ENCODE data around the gene LRRC37A2. TPM values are rescaled to one million over a fixed set of nuclear protein-coding genes. Genes with fewer than 3 reads are reported as not detected.
"Not testable (repeated sequence)": the region's sequence is repeated elsewhere in the genome, so short reads cannot be mapped to it uniquely, and the experiment has no call there.

The LRRC37A2 gene
- 5.1 TPM for total RNA-seq

DNA sequence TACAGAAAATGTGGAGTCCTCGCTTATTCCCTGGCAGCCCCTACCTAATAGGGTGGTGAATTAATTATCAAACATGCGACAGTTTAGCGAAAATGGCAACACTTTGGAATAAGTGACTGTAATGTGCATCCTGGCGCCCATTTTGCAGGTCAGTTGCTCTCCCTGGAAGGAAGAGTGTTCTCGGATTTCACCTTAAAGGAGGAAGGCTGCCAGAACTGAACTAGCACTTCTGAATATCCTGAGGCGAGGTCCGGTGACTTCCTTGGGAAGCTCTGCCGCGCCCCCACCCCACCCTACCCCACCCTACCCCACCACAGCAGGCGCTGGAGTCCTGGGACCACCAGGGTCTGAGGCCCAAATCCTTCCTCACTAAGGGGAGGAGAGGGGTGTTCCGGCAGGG is at the start of gene LRRC37A2:
Gene LRRC37A2 (plus strand): TSS at position 301 of the 400 bp plus-strand sequence. CDS start 245 bp downstream, outside the sequence.
- ATAC-seq; DNase-seq (ENCODE audit: low spot score): not testable (repeated sequence)

DNA sequence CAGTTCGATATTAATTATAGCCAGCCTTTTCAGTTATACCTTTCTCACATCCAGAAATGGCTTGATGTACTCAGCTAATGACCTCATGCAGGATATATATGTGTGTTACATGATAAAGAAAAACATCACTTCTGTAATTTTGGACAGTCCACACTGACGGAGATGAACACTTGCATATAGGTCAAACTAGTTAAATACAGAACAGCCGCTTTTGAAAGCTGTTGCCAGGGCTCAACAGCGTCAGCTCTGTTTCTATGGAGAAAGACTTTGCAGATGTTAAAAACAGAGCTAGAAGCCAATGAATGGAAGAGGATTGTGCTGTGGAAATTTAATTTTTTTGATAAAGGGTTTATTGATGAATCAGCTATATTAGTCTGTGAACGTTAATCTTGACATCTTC is 44.6 kb upstream of the LRRC37A2 start:
- ATAC-seq: not testable (repeated sequence)

DNA sequence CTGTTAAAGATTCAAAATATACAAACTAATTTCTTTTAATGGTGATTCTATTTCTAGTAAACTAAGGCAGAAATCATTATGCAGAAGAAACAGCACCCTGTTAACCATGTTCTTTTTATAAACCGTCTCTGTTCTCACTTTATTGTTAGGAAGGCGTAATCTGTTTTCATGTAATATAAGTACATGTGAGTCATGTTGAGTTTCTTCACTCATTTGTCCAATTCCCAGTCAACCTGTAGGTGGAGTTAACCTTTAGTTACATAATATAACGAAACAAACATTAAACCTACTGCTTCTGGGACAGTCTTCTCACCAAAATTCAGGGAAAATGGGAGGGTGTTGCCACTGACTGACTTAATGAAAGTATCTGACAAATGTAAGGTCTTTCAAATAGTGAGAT is 37.8 kb upstream of the LRRC37A2 start:
- ATAC-seq: peak; percentile 34
- not testable (repeated sequence) for DNase-seq (ENCODE audit: low spot score)

More for the DNA sequence above, 44.6 kb upstream of the LRRC37A2 start:
- not testable (repeated sequence) for DNase-seq (ENCODE audit: low spot score)

DNA sequence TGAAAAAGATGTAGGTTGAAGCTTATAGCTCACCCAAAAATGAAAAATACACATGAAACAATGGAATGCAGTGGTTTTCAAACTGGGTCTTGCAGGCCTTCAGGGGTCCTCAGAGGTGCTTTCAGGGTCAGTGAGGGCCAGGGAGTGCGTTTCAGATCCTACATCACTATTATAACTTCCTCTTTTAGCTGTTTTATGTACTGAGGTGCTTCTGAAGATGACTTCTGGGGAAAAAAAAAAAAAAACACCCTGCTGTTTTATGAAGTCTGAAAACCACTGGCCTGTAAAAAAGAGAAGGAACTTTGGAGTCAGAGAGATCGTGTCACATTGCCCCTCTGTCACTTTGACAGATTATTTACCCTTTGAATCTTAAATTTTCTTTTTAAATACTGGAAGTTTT is 36.7 kb upstream of the LRRC37A2 start:
- not testable (repeated sequence) for DNase-seq (ENCODE audit: low spot score); ATAC-seq

DNA sequence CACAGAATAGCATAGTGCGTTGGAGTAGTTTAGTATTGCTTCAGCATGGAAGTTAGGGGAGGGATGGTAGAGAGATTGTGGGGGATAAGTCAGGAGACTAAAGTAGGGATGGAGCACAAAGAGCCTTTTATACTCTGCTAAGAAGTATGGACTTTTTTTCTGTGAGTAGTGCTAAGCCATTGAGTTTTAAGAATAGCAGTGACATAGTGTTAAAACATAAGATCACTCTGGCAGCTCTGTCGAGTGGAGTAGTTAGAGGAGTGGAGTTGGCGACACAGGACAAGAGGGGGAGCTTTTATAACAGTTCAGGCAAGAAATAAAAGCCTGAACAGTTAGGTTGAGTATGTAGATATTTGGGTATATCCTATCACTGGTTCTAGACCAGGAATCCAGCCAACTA is 33.4 kb upstream of the LRRC37A2 start:
- DNase-seq (ENCODE audit: low spot score); ATAC-seq: not testable (repeated sequence)

DNA sequence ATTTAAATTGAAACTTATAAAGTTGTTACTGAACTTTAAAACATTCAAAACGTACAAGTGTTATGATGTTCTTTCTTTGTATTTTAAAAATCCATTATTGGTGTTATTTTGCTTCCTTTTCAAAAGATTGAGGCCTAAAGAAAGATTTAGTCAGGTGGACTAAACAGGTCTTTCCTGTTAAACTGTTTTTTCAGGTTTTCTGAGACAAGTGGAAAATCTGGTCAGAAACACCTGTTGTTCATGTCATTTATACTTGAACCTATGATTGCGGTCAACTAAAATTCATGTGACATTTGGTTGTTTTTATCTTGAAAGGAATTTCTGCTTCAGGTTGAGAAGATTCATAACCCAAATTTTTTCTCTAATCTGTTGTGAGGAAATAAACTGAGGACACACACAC is 31.0 kb upstream of the LRRC37A2 start:
- not testable (repeated sequence) for ATAC-seq; DNase-seq (ENCODE audit: low spot score)

DNA sequence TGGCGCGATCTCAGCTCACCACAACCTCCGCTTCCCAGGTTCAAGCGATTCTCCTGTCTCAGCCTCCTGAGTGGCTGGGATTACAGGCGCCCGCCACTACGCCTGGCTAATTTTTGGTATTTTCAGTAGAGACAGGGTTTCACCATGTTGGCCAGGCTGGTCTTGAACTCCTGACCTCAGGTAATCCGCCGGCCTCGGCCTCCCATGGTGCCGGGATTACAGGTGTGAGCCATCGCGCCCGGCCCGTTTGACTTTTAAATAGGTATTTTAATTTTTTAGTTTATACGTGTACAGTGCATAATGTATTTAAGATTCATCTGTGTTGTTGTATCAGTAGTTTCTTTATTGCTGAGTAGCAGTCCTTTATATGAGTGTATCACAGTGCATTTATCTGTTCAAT is 20.2 kb upstream of the LRRC37A2 start:
- not testable (repeated sequence) for DNase-seq (ENCODE audit: low spot score); ATAC-seq

DNA sequence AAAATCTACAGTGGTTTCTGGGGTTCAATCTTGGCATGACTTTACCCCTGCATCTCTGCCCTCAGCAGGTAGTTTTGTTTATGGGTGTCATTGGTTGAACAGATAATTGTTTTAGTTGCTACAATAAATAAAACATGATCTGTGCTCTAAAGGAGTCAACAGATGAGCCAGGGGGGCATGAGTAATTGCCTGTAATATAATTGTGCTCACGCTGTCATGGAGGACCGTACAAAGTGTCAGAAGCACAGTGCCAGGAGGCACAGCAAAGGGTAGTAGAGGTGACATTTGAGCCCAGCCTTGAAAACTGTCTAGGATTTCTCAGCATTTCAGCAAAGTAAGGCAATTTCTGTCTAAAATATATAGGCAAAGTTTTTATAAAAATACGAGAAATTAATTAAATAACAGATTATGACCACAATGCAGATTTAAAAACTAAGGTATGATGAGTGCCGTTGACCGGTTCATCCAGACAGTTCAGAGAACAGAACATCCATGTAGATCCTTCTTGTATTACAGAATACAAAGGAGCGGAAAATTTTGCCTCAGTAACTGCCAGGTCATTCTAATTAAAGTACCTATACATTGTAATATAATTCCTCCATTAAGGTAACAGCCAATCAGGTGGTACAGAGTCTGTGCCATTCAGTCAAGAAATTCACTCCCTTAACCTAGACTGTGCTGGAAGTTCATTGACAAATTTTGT is 12.7 kb upstream of the LRRC37A2 start:
- not testable (repeated sequence) for ATAC-seq; DNase-seq (ENCODE audit: low spot score)

DNA sequence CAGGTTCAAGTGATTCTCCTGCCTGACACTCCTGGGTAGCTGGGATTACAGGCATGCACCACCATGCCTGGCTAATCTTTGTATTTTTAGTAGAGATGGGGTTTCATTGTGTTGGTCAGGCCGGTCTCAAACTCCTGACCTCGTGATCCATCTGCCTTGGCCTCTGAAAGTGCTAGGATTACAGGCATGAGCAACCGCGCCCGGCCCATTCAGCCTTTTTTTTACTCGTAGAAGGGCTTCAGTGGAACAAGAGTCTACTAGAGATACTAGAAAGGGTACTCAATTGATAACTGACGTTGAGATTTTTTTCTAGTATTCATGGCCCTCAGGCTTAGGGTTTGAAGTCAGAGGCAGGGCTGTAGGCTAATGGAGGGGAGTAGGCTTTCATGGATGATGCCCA is 6.4 kb upstream of the LRRC37A2 start:
- not testable (repeated sequence) for ATAC-seq; DNase-seq (ENCODE audit: low spot score)

DNA sequence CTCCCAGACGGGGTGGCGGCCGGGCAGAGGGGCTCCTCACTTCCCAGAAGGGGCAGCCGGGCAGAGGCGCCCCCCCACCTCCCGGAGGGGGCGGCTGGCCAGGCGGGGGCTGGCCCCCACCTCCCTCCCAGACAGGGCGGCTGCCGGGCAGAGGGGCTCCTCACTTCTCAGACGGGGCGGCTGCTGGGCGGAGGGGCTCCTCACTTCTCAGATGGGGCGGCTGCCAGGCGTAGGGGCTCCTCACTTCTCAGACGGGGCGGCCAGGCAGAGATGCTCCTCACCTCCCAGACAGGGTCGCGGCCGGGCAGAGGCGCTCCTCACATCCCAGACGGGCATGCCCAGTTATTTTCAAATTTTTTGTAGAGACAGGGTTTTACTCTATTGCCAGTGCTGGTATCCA is 22.4 kb downstream of the LRRC37A2 start:
- peak; percentile 46 for DNase-seq (ENCODE audit: low spot score)

DNA sequence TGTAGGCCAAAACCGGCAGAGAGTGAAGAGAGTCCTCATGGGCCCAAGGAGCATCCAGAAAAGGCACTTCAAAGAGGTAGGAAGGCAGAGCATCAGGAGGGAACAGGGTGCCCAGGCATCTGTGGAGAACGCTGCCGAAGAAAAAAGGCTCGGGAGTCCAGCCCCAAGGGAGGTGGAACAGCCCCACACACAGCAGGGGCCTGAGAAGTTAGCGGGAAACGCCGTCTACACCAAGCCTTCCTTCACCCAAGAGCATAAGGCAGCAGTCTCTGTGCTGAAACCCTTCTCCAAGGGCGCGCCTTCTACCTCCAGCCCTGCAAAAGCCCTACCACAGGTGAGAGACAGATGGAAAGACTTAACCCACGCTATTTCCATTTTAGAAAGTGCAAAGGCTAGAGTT is 36.3 kb downstream of the LRRC37A2 start:
- ATAC-seq; DNase-seq (ENCODE audit: low spot score): not testable (repeated sequence)

More for the DNA sequence above, 22.4 kb downstream of the LRRC37A2 start:
- ATAC-seq: not testable (repeated sequence)

DNA sequence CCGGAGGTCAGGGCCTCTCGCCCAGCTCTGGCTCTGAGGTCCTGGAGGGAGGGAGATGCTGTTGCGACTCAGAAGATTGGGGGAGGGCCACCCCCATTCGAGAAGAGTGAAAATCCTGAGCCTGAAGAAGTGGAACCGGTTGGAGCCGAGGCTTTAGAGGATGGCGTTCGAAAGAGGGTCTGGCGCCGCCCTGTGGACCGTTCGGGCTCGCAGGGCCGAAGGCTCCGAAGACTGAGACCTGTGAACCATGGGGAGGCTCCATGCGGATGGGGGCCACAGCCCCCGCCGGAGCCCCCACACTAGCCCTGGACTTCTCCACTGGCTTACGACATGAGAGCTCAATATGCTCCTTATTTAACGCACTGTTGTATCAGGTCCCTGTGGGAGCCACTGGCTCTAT is 46.9 kb downstream of the LRRC37A2 start:
- DNase-seq (ENCODE audit: low spot score); ATAC-seq: not testable (repeated sequence)

DNA sequence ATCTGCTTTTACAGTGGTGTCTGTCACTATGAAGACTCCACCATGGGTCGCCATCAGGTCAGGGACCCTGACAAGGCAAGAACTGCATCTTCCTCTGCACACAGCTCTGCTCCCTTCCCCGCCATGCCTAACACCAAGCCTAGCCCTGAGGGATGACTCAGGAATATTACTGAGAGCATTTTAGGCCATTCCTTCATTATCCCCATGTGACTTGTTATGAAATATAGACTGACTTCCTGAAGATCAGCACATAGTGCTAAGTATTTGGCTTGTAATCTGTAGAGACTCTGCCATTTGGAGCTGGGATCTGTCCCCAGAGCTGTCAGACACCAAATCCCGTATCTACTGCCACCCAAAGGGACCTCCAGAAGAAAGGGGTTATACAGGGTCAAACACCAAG is 47.8 kb downstream of the LRRC37A2 start:
- peak; percentile 59 for ATAC-seq
- not testable (repeated sequence) for DNase-seq (ENCODE audit: low spot score)

DNA sequence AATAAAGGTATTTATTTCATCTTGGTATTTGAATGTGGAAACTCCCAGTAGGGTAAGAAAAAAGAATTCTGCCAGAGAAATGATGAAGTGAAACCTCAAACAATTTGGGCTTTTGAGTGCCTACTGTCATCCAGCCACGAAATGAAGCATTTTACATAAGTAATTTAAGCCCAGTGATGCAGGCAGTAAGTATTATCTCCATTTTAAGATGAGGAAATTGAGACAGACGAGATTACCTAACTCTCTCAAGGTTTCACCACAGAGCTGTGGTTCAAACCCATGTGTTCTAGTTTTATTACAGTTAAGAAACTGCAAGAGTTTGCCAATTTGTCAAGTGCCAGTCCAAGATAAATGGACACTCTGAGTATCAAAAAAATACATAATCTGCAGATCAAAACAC is 54.0 kb downstream of the LRRC37A2 start:
- ATAC-seq: peak; percentile 25
- DNase-seq (ENCODE audit: low spot score): not testable (repeated sequence)

DNA sequence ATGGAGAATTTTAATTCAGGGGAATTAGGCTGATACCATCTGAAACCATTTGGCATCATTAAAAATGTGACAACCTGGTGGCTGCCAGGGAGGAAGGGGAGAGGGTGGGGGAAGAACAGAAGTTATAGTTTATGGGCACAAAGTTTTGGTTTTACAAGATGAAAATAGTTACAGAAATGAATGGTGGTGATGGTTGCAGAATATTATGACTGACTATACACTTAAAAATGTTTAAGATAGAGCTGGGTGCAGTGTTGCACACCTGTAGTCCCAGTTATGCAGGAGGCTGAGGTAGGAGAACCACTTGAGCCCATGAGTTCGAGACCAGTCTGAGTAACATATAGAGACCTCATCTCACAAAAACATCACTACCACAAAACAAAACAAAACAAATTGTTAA is 54.7 kb downstream of the LRRC37A2 start:
- DNase-seq (ENCODE audit: low spot score); ATAC-seq: not testable (repeated sequence)

DNA sequence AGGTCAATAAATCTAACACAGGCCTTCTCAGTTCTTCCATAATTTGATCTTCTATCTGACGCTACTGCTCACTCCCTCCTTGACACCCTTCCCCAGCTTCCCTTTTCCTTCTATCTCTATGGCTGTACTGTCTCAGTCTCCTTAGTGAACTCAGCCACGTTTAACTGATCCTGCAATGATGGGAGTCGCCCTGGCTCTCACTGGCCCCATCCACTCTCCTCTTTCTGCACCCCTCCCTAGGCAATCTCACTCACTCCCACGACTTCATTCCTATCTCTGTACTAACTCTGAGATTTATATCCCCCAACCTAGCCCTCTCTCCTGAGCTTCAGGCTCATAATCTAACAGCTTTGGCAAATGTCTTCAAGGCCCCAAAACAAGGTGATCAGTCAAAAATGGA is 59.5 kb downstream of the LRRC37A2 start:
- not testable (repeated sequence) for ATAC-seq; DNase-seq (ENCODE audit: low spot score)

DNA sequence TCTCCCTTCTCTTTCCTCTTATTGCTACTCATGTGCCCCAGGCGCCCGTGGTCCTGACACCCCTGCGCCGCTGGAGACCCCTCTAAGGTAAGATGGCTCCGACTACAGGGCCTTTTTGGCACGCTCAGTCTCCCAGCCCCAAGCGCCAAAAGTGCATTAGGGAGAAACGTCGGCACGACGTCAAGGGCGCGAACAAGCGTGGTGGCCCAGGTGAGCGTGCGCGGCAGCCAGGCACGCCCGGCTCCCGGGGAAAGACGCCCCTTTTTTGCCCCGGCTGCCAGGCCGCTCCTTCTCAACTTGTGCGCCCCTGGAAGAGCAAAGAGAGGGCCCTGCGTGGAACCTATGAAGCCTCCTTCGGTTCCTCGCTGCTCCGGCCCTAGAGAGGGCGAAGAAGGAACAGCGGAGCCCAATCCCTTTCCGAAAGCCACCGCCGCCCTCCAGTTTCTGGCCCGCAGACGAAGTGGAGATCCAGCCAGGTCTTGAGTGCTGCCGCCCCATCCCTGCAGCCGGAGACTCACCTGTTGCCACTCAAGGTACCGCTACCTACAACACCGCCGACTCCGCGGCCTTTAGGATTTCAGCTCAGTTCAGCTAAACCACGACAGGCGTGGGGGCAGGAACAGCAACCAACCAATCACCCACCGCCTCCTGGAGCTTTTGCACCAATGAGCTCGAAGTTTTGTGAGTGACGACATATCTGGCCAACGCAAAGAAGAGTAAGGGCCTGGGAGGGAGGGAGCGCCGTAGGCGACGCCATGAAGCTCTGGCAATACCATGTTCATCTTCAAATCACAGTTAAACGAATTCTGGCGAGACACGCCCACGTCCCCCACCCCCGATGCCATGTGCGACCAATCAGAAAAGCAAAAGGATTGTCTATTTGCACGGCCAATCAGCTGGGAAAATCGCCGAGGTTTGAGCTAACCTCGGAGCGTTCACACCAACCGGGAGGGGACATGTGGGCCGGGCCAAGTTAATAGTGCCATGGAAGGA is 67.1 kb downstream of the LRRC37A2 start, which contains the start of gene ARL17A:
Gene ARL17A (minus strand): TSS at position 609 of the 993 bp plus-strand sequence. CDS start 3,369 bp downstream, outside the sequence.
- ATAC-seq (peak; percentile 93), DNase-seq (ENCODE audit: low spot score) (peak; percentile 89)

DNA sequence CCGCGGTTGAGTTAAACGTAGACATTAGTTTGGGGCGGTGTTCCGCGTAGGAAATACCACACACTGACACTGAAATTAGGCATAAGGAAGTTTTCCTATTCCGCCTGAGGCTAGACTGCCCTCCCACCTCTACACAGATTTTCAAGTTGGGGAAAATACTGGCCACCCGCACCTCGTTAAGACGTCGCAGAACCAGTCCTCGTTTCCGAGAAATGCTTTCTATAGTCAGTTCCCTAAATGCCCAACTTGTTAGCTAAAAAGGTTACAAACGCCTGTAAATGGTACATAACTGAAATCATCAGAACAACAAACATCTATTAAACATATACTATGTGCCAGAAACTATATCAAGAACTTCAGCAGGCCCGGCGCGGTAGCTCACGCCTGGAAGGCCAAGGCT is 67.8 kb downstream of the LRRC37A2 start:
- not testable (repeated sequence) for DNase-seq (ENCODE audit: low spot score); ATAC-seq

DNA sequence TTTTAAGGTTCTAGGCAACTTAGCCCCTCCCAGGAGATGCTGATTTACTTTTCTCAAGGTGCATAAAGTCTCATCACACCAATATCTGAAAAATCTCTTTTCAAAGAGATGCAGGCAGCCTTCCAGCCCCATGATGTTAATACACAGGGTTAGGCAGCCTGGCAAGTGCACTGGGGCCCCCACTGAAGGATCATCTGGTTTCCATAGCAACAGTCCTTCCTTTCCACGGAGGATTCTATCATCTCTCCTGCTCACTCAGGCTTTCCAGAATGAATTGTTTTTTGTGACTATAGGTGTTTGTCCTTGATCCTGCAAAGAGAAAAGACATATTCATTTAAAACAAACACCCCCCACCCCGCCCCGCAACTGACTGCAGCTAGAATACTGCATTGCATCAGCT is 73.2 kb downstream of the LRRC37A2 start:
- DNase-seq (ENCODE audit: low spot score); ATAC-seq: not testable (repeated sequence)

DNA sequence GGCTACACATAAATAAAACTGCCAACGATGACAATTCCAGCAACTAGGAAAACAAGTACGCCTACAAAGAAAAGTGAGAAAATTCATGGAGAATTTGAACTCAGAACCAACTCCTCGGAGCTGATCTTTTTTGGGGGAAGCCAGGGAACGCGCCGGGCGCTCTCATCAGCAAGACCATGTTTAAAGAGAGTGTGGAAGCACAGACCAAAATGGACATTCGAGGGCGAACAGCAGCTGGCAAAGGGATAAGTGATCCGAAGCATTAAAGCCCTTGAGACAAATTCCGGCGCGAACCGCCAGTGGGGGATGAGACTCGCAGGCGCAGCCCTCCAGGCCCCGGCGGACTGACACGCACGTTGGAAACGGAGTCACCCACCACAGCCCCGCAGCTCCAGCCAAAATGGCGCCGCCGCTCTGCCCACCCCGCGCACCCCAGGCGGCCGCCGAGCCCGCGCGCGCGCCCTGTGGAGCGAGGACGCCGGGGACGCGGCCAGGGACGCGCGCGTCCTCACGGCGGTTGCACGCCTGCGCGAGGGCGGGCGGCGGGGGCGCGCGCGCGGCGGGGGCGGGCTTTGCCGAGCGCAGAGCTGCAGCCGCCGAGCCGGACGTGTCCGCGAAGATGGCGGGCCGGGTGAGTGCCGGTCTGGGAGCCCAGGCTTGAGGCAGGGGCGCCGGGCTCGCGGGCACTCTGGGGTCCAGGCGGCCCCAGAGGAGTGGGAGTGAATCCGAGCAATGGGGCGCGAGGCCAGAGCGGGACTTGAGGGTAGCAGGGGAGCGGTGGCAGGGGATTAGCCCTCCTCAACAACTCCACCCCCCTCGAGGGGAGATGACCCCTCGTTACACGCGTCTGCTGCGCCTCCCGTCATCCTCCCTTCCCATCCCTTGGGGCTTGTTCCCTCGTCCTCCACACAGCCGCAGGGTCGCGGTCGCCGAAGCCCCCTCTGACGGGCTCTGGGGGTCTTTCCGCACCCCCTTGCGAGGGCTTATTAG is 78.2 kb downstream of the LRRC37A2 start, which contains the start of gene NSF:
Gene NSF (plus strand): TSS at position 513 of the 990 bp plus-strand sequence. CDS start 107 bp downstream, at position 620.
- not testable (repeated sequence) for DNase-seq (ENCODE audit: low spot score)
- peak; percentile 98 for ATAC-seq
